Measurements from ENCODE around the gene BICD1.

BICD1 gene

GRCh38 chr12:32281098-32281497 lies 174.5 kb downstream of the BICD1 start:
- no peak for DNase-seq (ENCODE audit: low read depth)

GRCh38 chr12:32284561-32284960 lies 177.9 kb downstream of the BICD1 start:
- DNase-seq (ENCODE audit: low read depth), result no peak

GRCh38 chr12:32285021-32285420 lies 178.4 kb downstream of the BICD1 start:
- no peak for DNase-seq (ENCODE audit: low read depth)

GRCh38 chr12:32285489-32285888 lies 178.8 kb downstream of the BICD1 start:
- no peak for DNase-seq (ENCODE audit: low read depth)

- DNase-seq (ENCODE audit: low read depth), result peak; percentile 79
Measured at GRCh38 chr12:32290411-32290810, 183.8 kb downstream of the BICD1 start.

- DNase-seq (ENCODE audit: low read depth), result no peak
Measured at GRCh38 chr12:32292151-32292550, 185.5 kb downstream of the BICD1 start.

GRCh38 chr12:32293808-32294419 lies 187.3 kb downstream of the BICD1 start:
- DNase-seq (ENCODE audit: low read depth), result no peak

GRCh38 chr12:32296567-32296966 lies 189.9 kb downstream of the BICD1 start:
- DNase-seq (ENCODE audit: low read depth), result no peak

GRCh38 chr12:32298917-32299316 lies 192.3 kb downstream of the BICD1 start:
- DNase-seq (ENCODE audit: low read depth), result no peak

- peak; percentile 67 for DNase-seq (ENCODE audit: low read depth)
Measured at GRCh38 chr12:32301216-32301615, 194.6 kb downstream of the BICD1 start.

GRCh38 chr12:32302218-32303173 lies 195.8 kb downstream of the BICD1 start:
- no peak for DNase-seq (ENCODE audit: low read depth)

GRCh38 chr12:32303174-32303549 lies 196.5 kb downstream of the BICD1 start:
- DNase-seq (ENCODE audit: low read depth), result no peak

GRCh38 chr12:32305163-32305562 lies 198.5 kb downstream of the BICD1 start:
- peak; percentile 36 for DNase-seq (ENCODE audit: low read depth)

GRCh38 chr12:32307326-32307725 lies 200.7 kb downstream of the BICD1 start:
- no peak for DNase-seq (ENCODE audit: low read depth)

- DNase-seq (ENCODE audit: low read depth), result peak; percentile 38
Measured at GRCh38 chr12:32309811-32310736, 203.4 kb downstream of the BICD1 start.

- DNase-seq (ENCODE audit: low read depth), result peak; percentile 70
Measured at GRCh38 chr12:32312049-32312670, 205.5 kb downstream of the BICD1 start.

- no peak for DNase-seq (ENCODE audit: low read depth)
Measured at GRCh38 chr12:32322354-32322753, 215.7 kb downstream of the BICD1 start.

- DNase-seq (ENCODE audit: low read depth), result peak; percentile 65
Measured at GRCh38 chr12:32331133-32331532, 224.5 kb downstream of the BICD1 start.

- DNase-seq (ENCODE audit: low read depth), result peak; percentile 10
Measured at GRCh38 chr12:32332446-32332845, 225.8 kb downstream of the BICD1 start.

- no peak for DNase-seq (ENCODE audit: low read depth)
Measured at GRCh38 chr12:32334371-32334777, 227.7 kb downstream of the BICD1 start.

- peak; percentile 49 for DNase-seq (ENCODE audit: low read depth)
Measured at GRCh38 chr12:32336261-32336660, 229.6 kb downstream of the BICD1 start.

GRCh38 chr12:32343496-32343895 lies 236.8 kb downstream of the BICD1 start:
- no peak for DNase-seq (ENCODE audit: low read depth)
